Endothelial cell of umbilical vein (primary cell): ENCODE measurements around the gene MAML2. TPM values are rescaled to one million over a fixed set of nuclear protein-coding genes. Genes with fewer than 3 reads are reported as not detected.

ENCODE experiments used
- BruUV-seq: library from RNA; stranded (reverse); fragments of 400-500 nt; replicated peaks from 2 replicates; lab custom pipeline; 2021; lab: Mats Ljungman, UMichigan
- CTCF ChIA-PET: fragments of 300-600, 350-600 bp; sonication (Branson Sonifier 250); formaldehyde crosslinking; loops from one replicate; lab custom pipeline; 2021; ENCODE audit warnings: antibody characterized with exemption, inconsistent platforms; lab: Charles Lee
- POLR2A ChIA-PET: fragments of 300-600, 350-600 bp; sonication (Branson Sonifier 250); formaldehyde crosslinking; loops from one replicate; lab custom pipeline; 2021; ENCODE audit warnings: antibody characterized with exemption, inconsistent platforms; lab: Charles Lee
- DNase-seq: peaks from one replicate; pipeline ENCODE4 v3.0.0-alpha.2; 2011; ENCODE audit warnings: low read depth, low spot score
- FAIRE-seq: peaks from 2 replicates; lab custom pipeline; 2011; peaks lifted over from hg19 to GRCh38; lab: Jason Lieb, UNC
- H2AFZ ChIP-seq: 2 replicates; pipeline ENCODE4 v1.6.0; 2012; ENCODE audit warnings: low read depth, low read length, control low read depth, inconsistent platforms
- H3K27ac ChIP-seq: 2 replicates; pipeline ENCODE4 v1.5.1; 2011; ENCODE audit warnings: low read depth, mild to moderate bottlenecking, control low read depth, low read length, moderate library complexity; ENCODE audit not compliant: insufficient read depth
- H3K27me3 ChIP-seq, 2 experiments: 2 replicates each; pipeline versions ENCODE4 v1.6.0 to v1.6.1; 2011; ENCODE audit warnings: low read length in 2 of 2, mixed read lengths in 1 of 2; ENCODE audit not compliant: control insufficient read depth in 2 of 2, insufficient read depth in 2 of 2
- H3K36me3 ChIP-seq, 2 experiments: 2 replicates in 1 of 2; 3 replicates in 1 of 2; pipeline ENCODE4 v1.5.1; 2011; ENCODE audit warnings: low read length in 2 of 2, mild to moderate bottlenecking in 1 of 2, moderate library complexity in 1 of 2; ENCODE audit not compliant: control insufficient read depth in 2 of 2, insufficient read depth in 2 of 2; ENCODE audit errors: extremely low read depth in 1 of 2
- H3K4me1 ChIP-seq: 3 replicates; pipeline ENCODE4 v1.5.1; 2011; ENCODE audit warnings: mild to moderate bottlenecking, low read length; ENCODE audit not compliant: control insufficient read depth, insufficient read depth; ENCODE audit errors: extremely low read depth
- H3K4me2 ChIP-seq: 2 replicates; pipeline ENCODE4 v1.6.1; 2011; ENCODE audit warnings: low read length, control low read depth, mixed read lengths; ENCODE audit not compliant: insufficient read depth
- H3K4me3 ChIP-seq, 3 experiments: fragments of 200-600 bp in 1 of 3; sonication (generic), shearing (Covaris generic) in 1 of 3; replicated peaks in 1 of 3; 2 replicates each; pipeline ENCODE4 v1.5.1; 2011 to 2016; ENCODE audit warnings: control low read depth in 3 of 3, low read length in 3 of 3, mild to moderate bottlenecking in 2 of 3, inconsistent platforms in 1 of 3, low read depth in 1 of 3, moderate library complexity in 1 of 3; ENCODE audit not compliant: insufficient read depth in 1 of 3
- H3K79me2 ChIP-seq: 2 replicates; pipeline ENCODE4 v1.6.0; 2012; ENCODE audit warnings: low read length, inconsistent platforms; ENCODE audit not compliant: control insufficient read depth, insufficient read depth
- H3K9ac ChIP-seq: replicated peaks from 2 replicates; pipeline ENCODE3; 2011; ENCODE audit warnings: low read length, control low read depth; ENCODE audit not compliant: insufficient read depth; ENCODE audit errors: extremely low read depth
- H3K9me1 ChIP-seq: replicated peaks from 3 replicates; pipeline ENCODE4 v1.6.0; 2011; ENCODE audit warnings: mild to moderate bottlenecking, low read length; ENCODE audit not compliant: control insufficient read depth, insufficient read depth; ENCODE audit errors: extremely low read depth
- H3K9me3 ChIP-seq: replicated peaks from 2 replicates; pipeline ENCODE4 v1.5.1; 2012; ENCODE audit warnings: low read length, inconsistent platforms; ENCODE audit not compliant: control insufficient read depth, insufficient read depth
- H4K20me1 ChIP-seq: replicated peaks from 2 replicates; pipeline ENCODE3; 2011; ENCODE audit warnings: mild to moderate bottlenecking, low read length; ENCODE audit not compliant: control insufficient read depth, insufficient read depth; ENCODE audit errors: extremely low read depth
- CTCF ChIP-seq, 2 donors: IDR thresholded peaks; 1 replicate in 1 of 2; 2 replicates in 1 of 2; pipeline ENCODE4 v1.5.1; 2011; ENCODE audit warnings: low read length in 2 of 2, mild to moderate bottlenecking in 2 of 2, moderate library complexity in 2 of 2, control low read depth in 1 of 2, inconsistent platforms in 1 of 2, low read depth in 1 of 2; ENCODE audit not compliant: insufficient read depth in 1 of 2; ENCODE audit errors: extremely low read depth in 1 of 2
- EZH2 ChIP-seq: IDR thresholded peaks from 2 replicates; pipeline ENCODE4 v1.6.1; 2012; ENCODE audit warnings: borderline replicate concordance, low read depth, mild to moderate bottlenecking, moderate library complexity, low read length, inconsistent platforms; ENCODE audit not compliant: severe bottlenecking
- FOS ChIP-seq: IDR thresholded peaks from 2 replicates; pipeline ENCODE4 v1.6.1; 2011; ENCODE audit warnings: mild to moderate bottlenecking, low read length, moderate library complexity, borderline replicate concordance; ENCODE audit not compliant: insufficient read depth
- GATA2 ChIP-seq: IDR thresholded peaks from 2 replicates; pipeline ENCODE4 v1.7.0; 2011; ENCODE audit warnings: low read depth, mild to moderate bottlenecking, moderate library complexity, mixed read lengths, low read length; ENCODE audit not compliant: insufficient read length, insufficient read depth
- JUN ChIP-seq: IDR thresholded peaks from 2 replicates; pipeline ENCODE4 v1.6.1; 2011; ENCODE audit warnings: borderline replicate concordance, low read depth; ENCODE audit not compliant: insufficient read length, insufficient read depth
- MYC ChIP-seq: IDR thresholded peaks from one replicate; pipeline ENCODE4 v1.6.1; 2011; ENCODE audit warnings: mild to moderate bottlenecking, low read depth, low read length
- POLR2A ChIP-seq: IDR thresholded peaks from 2 replicates; pipeline ENCODE4 v1.6.1; 2012; ENCODE audit warnings: low read depth, mild to moderate bottlenecking, control low read depth, low read length
- POLR2AphosphoS5 ChIP-seq: IDR thresholded peaks from 2 replicates; pipeline ENCODE4 v1.6.1; 2012; ENCODE audit warnings: low read depth, mild to moderate bottlenecking, control low read depth, low read length, moderate library complexity; ENCODE audit not compliant: insufficient read depth
- dilution Hi-C: fragments of 300-500 bp; cut with MboI; formaldehyde crosslinking; loops from one replicate; pipeline ENCODE4 v1.15.0; 2019; ENCODE audit warnings: low sequenced_read_pairs; ENCODE audit not compliant: extremely low pct_ligation_motif_present
- intact Hi-C: fragments of 100-400 bp; cut with micrococcal nuclease; formaldehyde crosslinking; loops from one replicate; pipeline ENCODE4 v1.10.0; 2022
- polyA plus RNA-seq, 4 experiments: library from polyadenylated mRNA; depleted of rRNA in 3 of 4; stranded (reverse) in 3 of 4; unstranded in 1 of 4; fragments of >200 nt; gene quantifications; 2 replicates each; pipeline versions ENCODE4 v1.2.1 to v1.2.3, GENCODE V29; 2011 to 2012; ENCODE audit warnings: missing spikeins in 1 of 4
- total RNA-seq: library from RNA; stranded (reverse); gene quantifications from 2 replicates; pipeline ENCODE4 v1.2.3, GENCODE V29; 2021
- TF ChIP-seq, protein P1 (sequence below): IDR thresholded peaks from 2 replicates; pipeline ENCODE4 v1.6.1; 2011; ENCODE audit not compliant: insufficient read depth, insufficient read length

The MAML2 gene
- total and polyA plus RNA-seq, 2 donors (not counting 3 experiments of a cell fraction or from before 2014, with no cell fraction given): 12.4 to 16.8 TPM

- Histone ChIP-seq H3K4me2 (no peak overlapping the region), H3K36me3 (no peaks in the 10 kb centered on the region), H3K9ac (no peak overlapping the region), H3K79me2 (no peaks in the 10 kb centered on the region), H3K27ac (no peak overlapping the region), H3K4me3 (no peak overlapping the region), H2AFZ (no peak overlapping the region), H3K4me1 (peaks cover 12% of the 10 kb centered on the region), H4K20me1 (peaks cover 4% of the 10 kb centered on the region), H3K9me1 (no peaks in the 10 kb centered on the region), H3K9me3 (no peaks in the 10 kb centered on the region), H3K27me3 (no peaks in the 10 kb centered on the region)
- FAIRE-seq (no peak), DNase-seq (no peak)
- CTCF ChIA-PET: interaction anchor here (0.7 kb wide), 1 partner anchor 30 kb away, joined by 3 read pairs; no protein-coding TSS in a partner anchor
- dilution Hi-C loops (no loop called here), intact Hi-C loops (no loop called here)
- TF ChIP-seq, protein P1, sequence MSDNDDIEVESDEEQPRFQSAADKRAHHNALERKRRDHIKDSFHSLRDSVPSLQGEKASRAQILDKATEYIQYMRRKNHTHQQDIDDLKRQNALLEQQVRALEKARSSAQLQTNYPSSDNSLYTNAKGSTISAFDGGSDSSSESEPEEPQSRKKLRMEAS: no peak
- no peak for TF ChIP-seq GATA2
- no peak for TF ChIP-seq EZH2
- TF ChIP-seq JUN: no peak
- no peak for TF ChIP-seq MYC
- no peak for TF ChIP-seq POLR2A
- TF ChIP-seq POLR2AphosphoS5: no peak
- TF ChIP-seq CTCF (IDR thresholded peaks at IDR 0.05; ENCODE audit: extremely low read depth in 1 of 2, insufficient read depth in 1 of 2, low read depth in 1 of 2, low read length in 2 of 2): no peak
- TF ChIP-seq FOS: no peak
- BruUV-seq: no TSS peak
- POLR2A ChIA-PET: no interaction called here
Observed at GRCh38 chr11:96026310-96026709, 316.7 kb downstream of the MAML2 start.
